DOHH2 (cell line): ENCODE measurements around the gene COL5A3.

ENCODE experiments used
- H3F3A ChIP-seq: fragments of 200-600 bp; sonication (generic), shearing (Covaris generic); 2 replicates; pipeline ENCODE4 v1.6.0; 2016; ENCODE audit warnings: antibody characterized with exemption, mild to moderate bottlenecking; ENCODE audit not compliant: control insufficient read depth, insufficient read depth
- H3K27ac ChIP-seq: fragments of 200-600 bp; sonication (generic); 2 replicates; pipeline ENCODE4 v1.5.1; 2014; ENCODE audit warnings: low read depth, mild to moderate bottlenecking, low read length, moderate library complexity
- H3K27me3 ChIP-seq: fragments of 200-600 bp; sonication (generic); 2 replicates; pipeline ENCODE4 v1.6.1; 2014; ENCODE audit warnings: mild to moderate bottlenecking, low read length, mixed read lengths; ENCODE audit not compliant: control insufficient read depth
- H3K36me3 ChIP-seq: fragments of 200-600 bp; sonication (generic); 2 replicates; pipeline ENCODE4 v1.6.1; 2014; ENCODE audit warnings: mild to moderate bottlenecking, low read length, moderate library complexity, mixed read lengths; ENCODE audit not compliant: control insufficient read depth
- H3K4me1 ChIP-seq: fragments of 200-600 bp; sonication (generic); 2 replicates; pipeline ENCODE4 v1.6.1; 2014; ENCODE audit warnings: mild to moderate bottlenecking, low read length, mixed read lengths; ENCODE audit not compliant: control insufficient read depth
- H3K4me2 ChIP-seq: fragments of 200-600 bp; sonication (generic); 2 replicates; pipeline ENCODE4 v1.6.0; 2014; ENCODE audit warnings: mild to moderate bottlenecking, low read length, moderate library complexity
- H3K4me3 ChIP-seq: fragments of 200-600 bp; sonication (generic); 2 replicates; pipeline ENCODE4 v1.5.1; 2014; ENCODE audit warnings: mild to moderate bottlenecking, low read length, mixed read lengths
- H3K79me2 ChIP-seq: fragments of 200-600 bp; sonication (generic); 2 replicates; pipeline ENCODE4 v1.6.1; 2014; ENCODE audit warnings: mild to moderate bottlenecking, low read length, mixed read lengths; ENCODE audit not compliant: control insufficient read depth
- H3K9me2 ChIP-seq: fragments of 200-600 bp; sonication (generic); replicated peaks from 2 replicates; pipeline ENCODE4 v1.6.1; 2014; ENCODE audit warnings: mild to moderate bottlenecking, low read length, mixed read lengths; ENCODE audit not compliant: control insufficient read depth
- H3K9me3 ChIP-seq: fragments of 200-600 bp; sonication (generic); 2 replicates; pipeline ENCODE4 v1.6.1; 2014; ENCODE audit warnings: antibody characterized with exemption, low read length, mixed read lengths; ENCODE audit not compliant: control insufficient read depth, insufficient read depth
- H4K20me1 ChIP-seq: fragments of 200-600 bp; sonication (generic); 2 replicates; pipeline ENCODE4 v1.6.0; 2014; ENCODE audit warnings: low read depth, mild to moderate bottlenecking, antibody characterized with exemption, low read length, moderate library complexity; ENCODE audit not compliant: control insufficient read depth, insufficient read depth
- EZH2phosphoT487 ChIP-seq: fragments of 200-600 bp; sonication (generic); IDR thresholded peaks from 2 replicates; pipeline ENCODE4 v1.6.1; 2017; ENCODE audit warnings: borderline replicate concordance, mild to moderate bottlenecking, antibody characterized with exemption, low read length, moderate library complexity, mixed read lengths
- TF ChIP-seq, protein P1 (sequence below): fragments of 200-600 bp; sonication (generic); IDR thresholded peaks from one replicate; pipeline ENCODE4 v1.5.1; 2014; ENCODE audit warnings: antibody characterized with exemption, mild to moderate bottlenecking, low read depth, low read length; ENCODE audit not compliant: poor library complexity, severe bottlenecking

The COL5A3 gene

DNA sequence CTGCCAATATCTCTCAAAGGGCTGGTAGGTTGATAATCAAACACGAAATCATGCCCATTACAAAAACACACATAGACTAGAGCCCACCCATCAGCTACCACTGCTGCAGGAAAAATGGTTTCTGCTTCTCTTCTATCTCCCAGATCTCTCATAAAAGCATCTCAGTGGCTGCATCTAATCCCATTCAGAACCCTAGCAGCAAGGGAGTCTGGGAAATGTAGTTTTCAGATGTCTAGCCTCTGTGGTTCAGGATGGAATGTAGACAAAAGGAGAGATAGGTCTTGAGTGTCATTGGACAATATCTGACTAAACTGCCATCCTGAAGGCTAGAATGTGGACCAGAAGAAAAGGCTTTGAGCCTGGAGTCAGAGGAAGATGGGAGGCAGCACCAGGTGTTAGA is 35.1 kb upstream of the COL5A3 start:
- TF ChIP-seq, protein P1, sequence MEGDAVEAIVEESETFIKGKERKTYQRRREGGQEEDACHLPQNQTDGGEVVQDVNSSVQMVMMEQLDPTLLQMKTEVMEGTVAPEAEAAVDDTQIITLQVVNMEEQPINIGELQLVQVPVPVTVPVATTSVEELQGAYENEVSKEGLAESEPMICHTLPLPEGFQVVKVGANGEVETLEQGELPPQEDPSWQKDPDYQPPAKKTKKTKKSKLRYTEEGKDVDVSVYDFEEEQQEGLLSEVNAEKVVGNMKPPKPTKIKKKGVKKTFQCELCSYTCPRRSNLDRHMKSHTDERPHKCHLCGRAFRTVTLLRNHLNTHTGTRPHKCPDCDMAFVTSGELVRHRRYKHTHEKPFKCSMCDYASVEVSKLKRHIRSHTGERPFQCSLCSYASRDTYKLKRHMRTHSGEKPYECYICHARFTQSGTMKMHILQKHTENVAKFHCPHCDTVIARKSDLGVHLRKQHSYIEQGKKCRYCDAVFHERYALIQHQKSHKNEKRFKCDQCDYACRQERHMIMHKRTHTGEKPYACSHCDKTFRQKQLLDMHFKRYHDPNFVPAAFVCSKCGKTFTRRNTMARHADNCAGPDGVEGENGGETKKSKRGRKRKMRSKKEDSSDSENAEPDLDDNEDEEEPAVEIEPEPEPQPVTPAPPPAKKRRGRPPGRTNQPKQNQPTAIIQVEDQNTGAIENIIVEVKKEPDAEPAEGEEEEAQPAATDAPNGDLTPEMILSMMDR, result no peak
- peaks cover 6% of the 10 kb centered on the region for H3K27me3 ChIP-seq
- H3K4me2 ChIP-seq, result no peak overlapping the region
- H3K4me3 ChIP-seq, result no peak overlapping the region
- H4K20me1 ChIP-seq, result no peaks in the 10 kb centered on the region
- no peaks in the 10 kb centered on the region for H3K9me2 ChIP-seq
- H3K4me1 ChIP-seq, result no peaks in the 10 kb centered on the region
- no peaks in the 10 kb centered on the region for H3F3A ChIP-seq
- H3K36me3 ChIP-seq, result no peaks in the 10 kb centered on the region
- H3K27ac ChIP-seq, result no peak overlapping the region
- no peaks in the 10 kb centered on the region for H3K9me3 ChIP-seq
- no peaks in the 10 kb centered on the region for H3K79me2 ChIP-seq

DNA sequence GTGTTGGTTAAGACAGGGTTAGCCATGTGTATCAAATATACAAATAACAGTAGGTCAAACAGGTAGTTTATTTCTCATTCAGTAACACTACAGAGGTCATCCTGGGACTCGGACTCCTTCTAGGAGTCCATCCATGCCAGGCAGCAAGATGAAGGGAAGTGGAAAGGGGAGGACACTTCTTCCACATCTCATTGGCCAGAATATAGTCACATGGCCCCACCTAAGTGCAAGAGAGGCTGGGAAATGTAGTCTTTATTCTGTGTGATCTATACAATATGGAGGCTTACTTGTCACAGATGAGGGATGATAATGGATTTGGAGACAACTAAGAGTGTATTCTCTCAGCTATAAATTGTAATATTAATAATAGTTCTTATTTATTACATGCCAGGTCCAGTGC is 34.1 kb upstream of the COL5A3 start:
- no peaks in the 10 kb centered on the region for H3F3A ChIP-seq
- H3K9me3 ChIP-seq, result no peaks in the 10 kb centered on the region
- no peak overlapping the region for H3K4me3 ChIP-seq
- H3K4me1 ChIP-seq, result no peaks in the 10 kb centered on the region
- H4K20me1 ChIP-seq, result no peaks in the 10 kb centered on the region
- H3K9me2 ChIP-seq, result no peaks in the 10 kb centered on the region
- no peak overlapping the region for H3K27ac ChIP-seq
- peaks cover 6% of the 10 kb centered on the region for H3K27me3 ChIP-seq
- no peak overlapping the region for H3K4me2 ChIP-seq
- no peaks in the 10 kb centered on the region for H3K36me3 ChIP-seq
- TF ChIP-seq EZH2phosphoT487, result no peak
- TF ChIP-seq, protein P1, result no peak
- no peaks in the 10 kb centered on the region for H3K79me2 ChIP-seq

DNA sequence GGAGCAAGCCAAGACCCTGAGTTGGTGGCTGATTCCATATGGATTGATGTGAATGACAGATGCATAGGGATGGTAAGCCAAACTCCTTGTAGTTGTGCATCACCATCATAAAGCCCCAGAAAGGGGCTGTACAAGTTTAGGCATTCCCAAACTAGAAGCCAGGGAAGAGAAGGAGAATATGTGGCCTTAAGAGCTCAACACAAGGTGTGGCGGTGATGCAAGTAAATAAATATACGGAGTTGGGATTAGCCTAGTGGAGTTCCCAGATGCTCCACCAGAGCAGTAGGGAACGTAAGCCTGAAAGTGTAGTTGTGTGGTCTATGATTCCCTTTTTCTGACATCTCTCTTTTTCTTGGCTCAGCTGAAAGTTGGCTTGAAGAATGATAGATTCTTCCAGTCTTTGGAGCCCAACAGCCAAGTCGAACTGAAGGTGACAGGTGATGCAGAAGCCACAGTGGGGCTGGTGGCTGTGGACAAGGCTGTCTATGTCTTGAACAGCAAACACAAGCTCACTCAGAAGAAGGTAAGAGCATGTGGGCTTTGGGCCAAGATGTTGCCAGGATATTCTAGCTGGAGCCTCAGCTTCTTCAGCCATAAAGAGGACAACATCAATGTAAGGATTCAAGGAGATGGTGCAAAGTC is 33.1 kb upstream of the COL5A3 start:
- no peaks in the 10 kb centered on the region for H3K4me1 ChIP-seq
- H3K9me2 ChIP-seq, result no peaks in the 10 kb centered on the region
- H3K27ac ChIP-seq, result no peak overlapping the region
- TF ChIP-seq, protein P1, result no peak
- H4K20me1 ChIP-seq, result no peaks in the 10 kb centered on the region
- no peaks in the 10 kb centered on the region for H3K9me3 ChIP-seq
- H3K36me3 ChIP-seq, result no peaks in the 10 kb centered on the region
- H3K79me2 ChIP-seq, result no peaks in the 10 kb centered on the region
- no peak overlapping the region for H3K4me3 ChIP-seq
- H3K27me3 ChIP-seq, result peaks cover 9% of the 10 kb centered on the region
- H3F3A ChIP-seq, result no peaks in the 10 kb centered on the region
- no peak overlapping the region for H3K4me2 ChIP-seq
